ENCODE measurements around the gene HNRNPUL1.
"Not testable (repeated sequence)": the region's sequence is repeated elsewhere in the genome, so short reads cannot be mapped to it uniquely, and the experiment has no call there.

The HNRNPUL1 gene

DNA sequence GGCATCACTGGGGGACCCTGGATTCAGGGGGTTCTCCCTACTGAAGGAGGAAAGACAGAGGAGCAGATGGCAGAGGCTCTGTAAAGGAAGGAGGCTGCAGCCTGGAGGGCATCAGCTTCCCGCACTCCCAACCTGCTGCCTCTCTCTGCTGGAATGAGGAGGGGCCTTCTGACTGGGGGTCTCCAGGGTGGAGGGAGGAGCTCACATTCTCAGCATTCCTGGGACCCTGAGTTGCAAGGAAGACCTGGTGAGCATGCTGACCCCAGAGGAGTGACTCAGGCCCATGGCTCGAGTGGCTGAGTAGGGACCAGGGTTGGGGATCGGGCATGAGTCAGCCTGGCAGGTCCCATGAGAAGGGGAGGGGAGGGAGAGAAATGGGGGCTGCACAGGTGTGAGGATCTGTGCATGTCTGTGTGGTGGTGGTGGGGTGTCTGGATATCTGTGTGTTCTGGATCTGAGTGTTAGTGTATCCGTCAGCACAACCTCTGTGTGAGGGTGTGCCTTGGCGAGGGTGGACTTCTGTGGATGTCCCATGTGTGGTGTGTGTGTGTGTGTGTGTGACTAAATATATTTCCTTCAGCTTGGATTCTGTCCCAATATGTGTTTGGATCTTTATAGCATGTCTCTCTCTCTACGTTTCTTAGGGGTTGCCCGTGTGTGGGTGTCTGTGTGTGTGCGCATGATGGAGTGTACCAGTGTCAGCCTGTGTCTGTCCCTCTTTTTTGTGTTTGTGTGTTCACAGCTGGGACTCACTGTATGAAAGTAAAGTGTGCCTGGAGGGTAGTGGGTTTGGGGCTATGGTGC lies 40.5 kb upstream of the HNRNPUL1 start:
- Histone ChIP-seq H3K9ac (no peak overlapping the region), H3K4me3 (no peak overlapping the region), H3K27me3 (peaks cover 0 to 22% (median 12%) of the 10 kb centered on the region in 11 experiments; a peak in 16 of 22 replicates), H4K20me1 (no peaks in the 10 kb centered on the region), H3K27ac (no peak overlapping the region), H3K4me2 (no peak overlapping the region), H3K36me3 (no peaks in the 10 kb centered on the region), H3K4me1 (peaks cover 9 to 21% (median 14%) of the 10 kb centered on the region in 10 experiments; a peak in 18 of 20 replicates), H3K9me3 (replicated peaks in 1 of 11) (no peaks in the 10 kb centered on the region)
- no peak for TF ChIP-seq Cebpa-rat (IDR thresholded peaks at IDR 0.05)

DNA sequence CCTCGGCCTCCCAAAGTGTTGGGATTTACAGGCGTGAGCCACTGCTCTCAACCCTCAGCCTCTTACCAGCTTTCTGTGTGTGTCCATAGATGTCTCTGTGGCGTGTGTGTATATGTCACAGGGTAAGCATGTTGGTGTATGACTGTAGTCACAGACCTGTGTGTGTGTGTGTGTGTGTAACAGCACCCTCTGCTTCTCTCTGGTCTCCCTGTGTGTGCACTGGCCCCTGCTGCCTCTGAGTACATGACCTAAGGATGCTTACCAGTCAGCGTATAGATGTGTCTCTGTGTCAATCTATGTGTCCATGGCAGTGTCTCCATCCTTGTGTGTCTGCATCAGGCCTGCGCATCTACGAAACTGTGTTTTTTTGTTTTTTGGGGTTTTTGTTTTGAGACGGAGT lies 39.5 kb upstream of the HNRNPUL1 start:
- no peaks in the 10 kb centered on the region for H4K20me1 ChIP-seq
- H3K9ac ChIP-seq = no peak overlapping the region
- H3K36me3 ChIP-seq = no peaks in the 10 kb centered on the region
- H3K4me3 ChIP-seq = no peak overlapping the region
- H3K4me1 ChIP-seq = peaks cover 9 to 21% (median 14%) of the 10 kb centered on the region in 10 experiments; a peak in 18 of 20 replicates
- H3K9me3 ChIP-seq (replicated peaks in 1 of 11) = no peaks in the 10 kb centered on the region
- TF ChIP-seq Cebpa-rat (IDR thresholded peaks at IDR 0.05) = no peak
- no peak overlapping the region for H3K27ac ChIP-seq
- peaks cover 0 to 15% (median 11%) of the 10 kb centered on the region in 11 experiments; a peak in 15 of 22 replicates for H3K27me3 ChIP-seq
- no peak overlapping the region for H3K4me2 ChIP-seq

DNA sequence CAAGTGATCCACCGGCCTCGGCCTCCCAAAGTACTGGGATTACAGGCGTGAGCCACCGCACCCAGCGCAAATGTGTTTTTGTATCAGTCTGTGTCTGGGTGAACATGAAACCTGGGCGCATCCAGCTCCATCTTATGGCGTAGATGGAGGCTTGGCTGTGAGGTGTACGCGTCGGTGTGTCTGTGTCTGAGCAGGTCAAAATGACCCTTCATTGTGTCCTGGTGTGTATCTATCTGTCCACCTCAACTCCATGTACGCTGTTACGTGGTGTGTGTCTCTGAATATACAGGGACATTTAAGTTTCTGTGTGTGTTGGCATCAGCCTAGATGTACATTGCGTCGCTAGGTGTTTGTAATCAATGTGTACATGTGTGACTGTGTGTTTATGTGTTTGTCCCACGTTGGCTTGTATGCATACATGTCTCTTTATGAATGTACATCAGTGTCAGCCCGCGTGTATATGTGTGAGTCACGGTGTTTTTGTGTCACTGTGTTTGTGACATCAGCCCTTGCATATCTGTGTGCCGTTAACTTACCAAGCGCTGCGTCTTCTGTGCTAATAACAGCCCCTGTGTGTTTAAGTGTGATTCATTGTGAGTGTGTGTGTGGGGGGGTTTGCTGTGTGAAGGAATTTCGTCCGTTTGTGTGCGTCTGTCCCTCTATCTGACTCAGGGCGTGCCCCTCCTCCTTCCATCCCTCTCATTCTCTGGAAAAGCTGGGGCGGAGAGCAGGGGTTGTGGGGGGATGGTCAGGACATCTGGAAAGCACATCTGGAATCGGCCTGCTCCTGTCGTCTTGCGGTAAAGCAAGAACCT lies 38.7 kb upstream of the HNRNPUL1 start:
- Histone ChIP-seq H3K4me3 (no peak overlapping the region), H3K9ac (no peak overlapping the region)

DNA sequence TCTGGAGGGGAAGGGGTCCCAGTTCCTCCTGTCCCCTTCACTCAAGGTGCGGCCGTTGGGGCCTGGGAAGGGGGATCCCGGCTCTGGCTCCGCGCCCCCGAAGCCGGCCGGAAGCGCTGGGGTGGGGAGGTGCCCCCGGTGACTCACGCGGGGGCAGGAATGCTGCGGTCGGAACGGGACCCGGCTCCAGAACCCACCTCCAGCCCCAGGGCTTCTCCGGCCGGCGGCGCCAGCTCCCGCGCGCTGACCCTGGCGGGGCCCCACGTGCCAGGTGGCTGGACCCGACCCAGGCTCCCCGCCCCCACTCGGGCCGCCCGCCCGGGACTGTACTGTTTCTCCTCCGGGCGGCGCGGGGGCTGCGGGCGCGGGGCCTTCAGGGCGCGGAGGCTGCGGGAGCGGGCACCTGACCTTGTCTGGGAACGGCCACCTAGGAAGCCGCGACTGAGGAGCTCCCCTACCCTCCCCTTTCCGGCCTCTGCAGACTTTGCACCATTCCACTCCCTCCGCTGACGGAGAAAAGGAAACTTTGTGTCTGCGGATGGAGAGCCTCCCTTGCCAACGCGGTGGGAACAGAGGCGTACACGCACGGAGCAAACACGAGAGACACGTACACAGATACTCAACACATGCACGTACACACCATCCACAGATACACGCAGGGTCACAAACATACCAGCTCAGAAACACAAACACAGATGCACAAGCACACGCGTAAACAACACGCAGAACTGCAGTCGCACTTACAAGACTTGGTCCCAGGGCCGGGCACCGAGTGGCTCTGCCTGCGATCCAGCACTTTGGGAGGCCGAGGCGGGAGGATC lies 37.9 kb upstream of the HNRNPUL1 start:
- Histone ChIP-seq H3K27ac (no peak overlapping the region), H3K27me3 (no peaks in the 10 kb centered on the region), H3K4me2 (no peak overlapping the region), H3K9ac (no peak overlapping the region), H3K4me3 (no peak overlapping the region), H4K20me1 (no peaks in the 10 kb centered on the region), H3K9me3 (replicated peaks in 1 of 11) (no peaks in the 10 kb centered on the region), H3K4me1 (peaks cover 0 to 10% (median under 1%) of the 10 kb centered on the region in 10 experiments; a peak in 5 of 20 replicates), H3K36me3 (no peaks in the 10 kb centered on the region)
- no peak for TF ChIP-seq Cebpa-rat (IDR thresholded peaks at IDR 0.05)

More for the DNA sequence above, 38.7 kb upstream of the HNRNPUL1 start:
- Histone ChIP-seq H3K27ac (no peak overlapping the region), H3K4me2 (no peak overlapping the region), H3K27me3 (peaks cover 0 to 7% (median 3%) of the 10 kb centered on the region in 11 experiments; a peak in 14 of 22 replicates), H3K36me3 (no peaks in the 10 kb centered on the region), H3K4me1 (peaks cover 5 to 16% (median 9%) of the 10 kb centered on the region in 10 experiments; a peak in 18 of 20 replicates), H4K20me1 (no peaks in the 10 kb centered on the region), H3K9me3 (replicated peaks in 1 of 11) (no peaks in the 10 kb centered on the region)
- TF ChIP-seq Cebpa-rat (IDR thresholded peaks at IDR 0.05) = no peak

DNA sequence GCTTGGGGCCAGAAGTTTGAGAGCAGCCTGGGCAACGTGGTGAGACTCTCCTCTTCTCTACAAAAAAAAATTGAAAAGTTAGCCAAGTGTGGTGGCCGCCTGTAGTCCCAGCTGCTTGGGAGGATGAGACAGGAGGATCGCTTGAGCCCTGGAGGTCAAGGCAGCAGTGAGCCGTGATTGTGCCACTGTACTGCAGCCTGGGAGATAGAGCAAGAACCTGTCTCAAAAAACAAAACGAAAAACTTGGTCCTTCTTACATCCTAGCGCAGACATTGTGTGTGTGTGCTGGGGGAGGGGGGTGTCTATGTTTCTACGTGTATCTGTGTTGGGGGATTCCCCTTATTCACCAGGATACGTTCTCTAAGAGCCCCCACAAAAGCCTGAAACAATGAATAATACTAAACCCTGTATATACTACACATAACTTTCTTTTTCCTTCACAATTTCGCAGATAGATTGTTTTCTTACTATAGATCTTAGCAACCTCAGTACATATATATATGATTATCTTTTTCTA lies 37.2 kb upstream of the HNRNPUL1 start:
- Histone ChIP-seq H4K20me1 (no peaks in the 10 kb centered on the region), H3K4me2 (no peak overlapping the region), H3K4me3 (no peak overlapping the region), H3K27me3 (no peaks in the 10 kb centered on the region), H3K9me3 (replicated peaks in 1 of 11) (no peaks in the 10 kb centered on the region), H3K9ac (no peak overlapping the region), H3K36me3 (no peaks in the 10 kb centered on the region), H3K4me1 (peaks cover 0 to 10% (median under 1%) of the 10 kb centered on the region in 10 experiments; a peak in 5 of 20 replicates), H3K27ac (no peak overlapping the region)
- no peak for TF ChIP-seq Cebpa-rat (IDR thresholded peaks at IDR 0.05)

DNA sequence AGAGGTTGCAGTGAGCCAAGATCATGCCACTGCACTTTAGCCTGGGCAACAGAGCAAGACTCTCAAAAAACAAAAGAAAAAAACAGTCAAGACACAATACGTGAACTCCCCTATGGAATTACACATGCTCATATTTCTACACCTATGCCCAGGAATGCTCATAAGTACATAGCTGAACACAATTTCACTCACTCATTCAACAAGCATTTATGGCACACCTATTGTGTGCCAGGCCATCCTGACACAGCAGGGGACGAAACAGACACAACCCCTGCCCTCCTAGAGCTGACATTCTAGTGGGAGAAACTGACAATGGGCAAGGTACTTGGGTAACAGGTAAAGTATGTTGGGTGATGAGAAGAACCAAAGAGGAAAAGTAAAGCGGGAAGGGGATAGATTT lies 35.7 kb upstream of the HNRNPUL1 start:
- no peak overlapping the region for H3K27ac ChIP-seq
- peaks cover 0 to 16% (median 10%) of the 10 kb centered on the region in 10 experiments; a peak in 14 of 20 replicates for H3K4me1 ChIP-seq
- TF ChIP-seq Cebpa-rat (IDR thresholded peaks at IDR 0.05) = no peak

DNA sequence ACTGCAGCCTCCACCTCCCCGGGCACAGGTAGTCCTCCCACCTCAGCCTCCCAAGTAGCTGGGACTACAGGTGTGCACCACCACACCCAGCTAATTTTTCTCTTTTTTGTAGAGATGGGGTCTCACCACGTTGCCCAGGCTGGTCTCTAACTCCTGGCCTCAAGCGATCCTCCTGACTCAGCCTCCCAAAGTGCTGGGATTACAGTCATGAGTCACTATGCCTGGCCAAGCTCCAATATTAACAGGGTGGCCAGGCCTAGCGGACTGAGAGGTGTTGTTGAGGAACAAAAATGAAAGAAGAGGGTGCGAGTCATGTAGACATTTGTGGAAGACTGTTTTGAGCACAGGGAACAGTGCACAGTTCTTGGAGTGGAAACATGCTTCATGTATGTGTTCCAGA lies 34.8 kb upstream of the HNRNPUL1 start:
- H3K9ac ChIP-seq; H3K9me3 ChIP-seq (replicated peaks in 1 of 11); H3K4me2 ChIP-seq; H3K27me3 ChIP-seq; H3K4me3 ChIP-seq; H3K36me3 ChIP-seq; H4K20me1 ChIP-seq; H3K27ac ChIP-seq: not testable (repeated sequence)
- peaks cover 0 to 24% (median 16%) of the 10 kb centered on the region in 10 experiments; a peak in 15 of 20 replicates for H3K4me1 ChIP-seq

More for the DNA sequence above, 35.7 kb upstream of the HNRNPUL1 start:
- Histone ChIP-seq H3K4me3 (no peak overlapping the region), H4K20me1 (no peaks in the 10 kb centered on the region), H3K4me2 (peak overlapping the region in 3 of 11 experiments; percentile 3 to 12 (median 7); a peak in 3 of 22 replicates), H3K27me3 (no peaks in the 10 kb centered on the region), H3K36me3 (no peaks in the 10 kb centered on the region), H3K9ac (no peak overlapping the region), H3K9me3 (replicated peaks in 1 of 11) (no peaks in the 10 kb centered on the region)

DNA sequence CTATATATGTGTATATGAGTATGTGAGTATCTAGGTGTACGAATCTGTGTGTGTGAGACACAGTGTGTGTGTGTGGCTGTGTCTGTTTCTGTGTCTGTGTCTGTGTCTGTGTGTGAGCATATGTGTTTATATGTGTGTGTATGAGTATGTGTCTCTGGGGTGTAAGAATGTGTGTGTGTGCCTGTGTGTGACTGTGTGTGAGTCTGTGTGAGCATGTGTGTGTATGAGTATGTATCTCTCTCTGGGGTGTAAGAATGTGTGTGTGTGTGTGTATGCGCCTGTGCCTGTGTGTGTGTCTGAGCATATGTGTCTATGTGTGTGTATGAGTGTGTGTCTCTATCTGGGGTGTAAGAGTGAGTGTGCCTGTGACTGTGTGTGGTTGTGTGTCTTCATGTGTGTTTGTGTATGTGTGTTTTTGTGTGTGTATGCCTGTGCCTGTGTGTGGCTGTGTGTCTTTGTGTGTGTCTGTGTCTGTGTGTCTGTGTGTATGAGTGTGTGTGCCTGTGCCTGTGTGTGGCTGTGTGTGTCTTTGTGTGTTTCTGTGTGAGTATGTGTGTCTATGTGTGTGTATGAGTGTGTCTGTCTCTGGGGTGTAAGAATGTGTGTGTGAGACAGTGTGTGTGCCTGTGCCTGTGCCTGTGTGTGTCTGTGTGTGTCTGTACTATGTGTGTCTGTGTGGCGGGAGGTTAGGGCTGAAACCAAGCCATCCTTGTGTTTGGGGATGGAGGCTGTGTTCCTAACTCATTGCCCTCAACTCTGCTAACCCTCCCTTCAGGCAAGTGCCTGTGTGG lies 33.9 kb upstream of the HNRNPUL1 start:
- TF ChIP-seq Cebpa-rat (IDR thresholded peaks at IDR 0.05) = no peak
- Histone ChIP-seq H3K4me2 (no peak overlapping the region), H3K9ac (no peak overlapping the region), H4K20me1 (0 out of 22 replicates have a peak, but pooled peaks cover 0 to 4% (median 0%) of the 10 kb centered on the region in 11 experiments), H3K9me3 (replicated peaks in 1 of 11) (no peaks in the 10 kb centered on the region), H3K4me1 (peaks cover 0 to 30% (median 17%) of the 10 kb centered on the region in 10 experiments; a peak in 15 of 20 replicates), H3K27me3 (no peaks in the 10 kb centered on the region), H3K27ac (no peak overlapping the region), H3K4me3 (no peak overlapping the region), H3K36me3 (no peaks in the 10 kb centered on the region)
